Neural cell (in vitro differentiated cells): Measurements from ENCODE around the gene EYA3. TPM values are rescaled to one million over a fixed set of nuclear protein-coding genes. Genes with fewer than 3 reads are reported as not detected.

ENCODE experiments used
- H2AFZ ChIP-seq: fragments of 200-600, 300-800 bp; sonication (generic), shearing (Covaris generic); 2 replicates; pipeline ENCODE4 v1.6.0; 2014; ENCODE audit warnings: low read depth, mild to moderate bottlenecking, antibody characterized with exemption, low read length, moderate library complexity
- H3F3A ChIP-seq: fragments of 200-600 bp; shearing (Covaris generic); 2 replicates; pipeline ENCODE4 v1.6.1; 2016; ENCODE audit warnings: mild to moderate bottlenecking, moderate library complexity, mixed read lengths, antibody characterized with exemption, low read length; ENCODE audit not compliant: insufficient read depth, poor library complexity, severe bottlenecking
- H3K27ac ChIP-seq: fragments of 200-600, 300-800 bp; sonication (generic), shearing (Covaris generic); 2 replicates; pipeline ENCODE4 v1.5.1; 2014; ENCODE audit warnings: mild to moderate bottlenecking, low read length, moderate library complexity
- H3K27me3 ChIP-seq: fragments of 300-800, 200-600 bp; sonication (generic), shearing (Covaris generic); 2 replicates; pipeline ENCODE4 v1.6.0; 2014; ENCODE audit warnings: mild to moderate bottlenecking, low read depth, low read length, moderate library complexity; ENCODE audit not compliant: insufficient read depth
- H3K36me3 ChIP-seq: fragments of 300-800, 200-600 bp; sonication (generic), shearing (Covaris generic); 2 replicates; pipeline ENCODE4 v1.5.1; 2014; ENCODE audit warnings: mild to moderate bottlenecking, antibody characterized with exemption, low read length, moderate library complexity; ENCODE audit not compliant: insufficient read depth
- H3K4me2 ChIP-seq: fragments of 300-800, 200-600 bp; sonication (generic), shearing (Covaris generic); 2 replicates; pipeline ENCODE4 v1.6.0; 2014; ENCODE audit warnings: mild to moderate bottlenecking, low read length
- H3K4me3 ChIP-seq: fragments of 300-800, 200-600 bp; sonication (generic), shearing (Covaris generic); 2 replicates; pipeline ENCODE4 v1.5.1; 2014; ENCODE audit warnings: mild to moderate bottlenecking, low read length, moderate library complexity
- H3K79me2 ChIP-seq: fragments of 200-600 bp; shearing (Covaris generic); replicated peaks from 2 replicates; pipeline ENCODE4 v1.6.0; 2014; ENCODE audit warnings: mild to moderate bottlenecking, low read length, moderate library complexity; ENCODE audit not compliant: insufficient read depth
- H3K9ac ChIP-seq: fragments of 300-800, 200-600 bp; sonication (generic), shearing (Covaris generic); 2 replicates; pipeline ENCODE4 v1.6.1; 2016; ENCODE audit warnings: mild to moderate bottlenecking, low read length, mixed read lengths
- H3K9me2 ChIP-seq: fragments of 200-600 bp; shearing (Covaris generic); 2 replicates; pipeline ENCODE4 v1.6.1; 2016; ENCODE audit warnings: mild to moderate bottlenecking, low read length, mixed read lengths; ENCODE audit not compliant: insufficient read depth
- H3K9me3 ChIP-seq: fragments of 200-600, 300-800 bp; sonication (generic), shearing (Covaris generic); 2 replicates; pipeline ENCODE4 v1.6.1; 2016; ENCODE audit warnings: mild to moderate bottlenecking, mixed run types, low read length, moderate library complexity, mixed read lengths
- H4K20me1 ChIP-seq: fragments of 200-600 bp; shearing (Covaris generic); 2 replicates; pipeline ENCODE4 v1.6.1; 2016; ENCODE audit warnings: mild to moderate bottlenecking, mixed run types; ENCODE audit not compliant: insufficient read depth
- EP300 ChIP-seq: fragments of 450-650 bp; conservative IDR thresholded peaks from 2 replicates; pipeline ENCODE4 v1.6.1; 2014; ENCODE audit warnings: antibody characterized with exemption, mild to moderate bottlenecking, moderate library complexity; ENCODE audit not compliant: poor library complexity, severe bottlenecking
- EZH2 ChIP-seq: fragments of 200-600, 300-800 bp; shearing (Covaris generic), sonication (generic); IDR thresholded peaks from 2 replicates; pipeline ENCODE4 v1.6.1; 2014; ENCODE audit warnings: antibody characterized with exemption, low read length, borderline replicate concordance, mild to moderate bottlenecking; ENCODE audit not compliant: insufficient read depth, poor library complexity, severe bottlenecking
- POLR2AphosphoS5 ChIP-seq: IDR thresholded peaks from 2 replicates; pipeline ENCODE4 v1.6.1; 2012
- REST ChIP-seq: IDR thresholded peaks from 2 replicates; pipeline ENCODE4 v1.6.1; 2012; ENCODE audit warnings: borderline replicate concordance
- SMC3 ChIP-seq: fragments of 450-650 bp; conservative IDR thresholded peaks from 2 replicates; pipeline ENCODE4 v1.6.1; 2014; ENCODE audit warnings: antibody characterized with exemption, mild to moderate bottlenecking, moderate library complexity; ENCODE audit not compliant: poor library complexity
- TAF1 ChIP-seq: IDR thresholded peaks from 2 replicates; pipeline ENCODE4 v1.6.1; 2012; ENCODE audit warnings: low read depth
- polyA plus RNA-seq: library from polyadenylated mRNA; depleted of rRNA; stranded (reverse); fragments of >200 nt; gene quantifications from 2 replicates; pipeline ENCODE4 v1.2.3, GENCODE V29; 2014
- small RNA-seq, 3 experiments: library from RNA; depleted of rRNA; stranded (forward); fragments of <200 nt; gene quantifications; one replicate each; pipeline ENCODE3, GENCODE V24; 2012

Gene EYA3
- polyA plus RNA-seq, 1 donor from 2014 or later: 11.2 TPM

- Histone ChIP-seq H3K27ac (no peak overlapping the region), H3K9me2 (no peaks in the 10 kb centered on the region), H3K4me3 (no peak overlapping the region), H3K27me3 (no peaks in the 10 kb centered on the region), H3K36me3 (no peaks in the 10 kb centered on the region), H3K9me3 (no peaks in the 10 kb centered on the region), H3K79me2 (no peaks in the 10 kb centered on the region), H2AFZ (no peak overlapping the region), H3K9ac (no peak overlapping the region), H4K20me1 (no peaks in the 10 kb centered on the region), H3F3A (no peaks in the 10 kb centered on the region), H3K4me2 (no peak overlapping the region)
- TF ChIP-seq EZH2 (no peak), TAF1 (no peak), REST (no peak), POLR2AphosphoS5 (no peak), SMC3 (no peak), EP300 (no peak)
These were observed 166.1 kb downstream of the EYA3 start for GRCh38 chr1:27922272-27922671.

Small RNAs within 50 kb of the gene (small RNA-seq; reads per million reads assigned to genes)
- 0 to 0.03 (median 0) reads per million in 3 experiments for gene RN7SL559P

Other genes with a start within 250 kb of the EYA3 start
- gene THEMIS2, start 216.1 kb downstream of the EYA3 start, polyA plus RNA-seq: 0.26 TPM in 1 of 2 replicates, not detected in the other
- 66.9 and 68.2 TPM in 2 replicates for gene RPA2, start 174.0 kb downstream of the EYA3 start, polyA plus RNA-seq
- 0.56 TPM in 1 of 2 replicates, not detected in the other for gene SMPDL3B, start 153.6 kb downstream of the EYA3 start, polyA plus RNA-seq
- not detected in 2 replicates for gene XKR8, start 128.6 kb downstream of the EYA3 start, polyA plus RNA-seq
- 0.12 and 0.30 TPM in 2 replicates for gene PTAFR, start 88.1 kb upstream of the EYA3 start, polyA plus RNA-seq
- gene DNAJC8, start 144.4 kb upstream of the EYA3 start, polyA plus RNA-seq: 150 and 184 TPM in 2 replicates
- 429 and 448 TPM in 2 replicates for gene ATP5IF1, start 147.5 kb upstream of the EYA3 start, polyA plus RNA-seq
- gene SESN2, start 170.9 kb upstream of the EYA3 start, polyA plus RNA-seq: 7.7 and 9.3 TPM in 2 replicates
- gene MED18, start 240.4 kb upstream of the EYA3 start, polyA plus RNA-seq: 6.4 and 12.8 TPM in 2 replicates